Measurements from ENCODE around the gene CREBZF.

Gene CREBZF

GRCh38 chr11:85643191-85643614, 21.7 kb downstream of the CREBZF start:
- no peak for ATAC-seq
- TF ChIP-seq POU6F1 (CRISPR knock-in tag; IDR thresholded peaks at IDR 0.05; ENCODE audit: borderline replicate concordance, low read depth) (no peak), PATZ1 (CRISPR knock-in tag; IDR thresholded peaks at IDR 0.05; ENCODE audit: borderline replicate concordance) (no peak)

GRCh38 chr11:85634747-85635146, 30.2 kb downstream of the CREBZF start:
- no peak for TF ChIP-seq POU6F1 (CRISPR knock-in tag; IDR thresholded peaks at IDR 0.05; ENCODE audit: borderline replicate concordance, low read depth)
- TF ChIP-seq CREB5 (CRISPR knock-in tag; IDR thresholded peaks at IDR 0.05; ENCODE audit: low read depth), result no peak
- no peak for TF ChIP-seq TOX (CRISPR knock-in tag; IDR thresholded peaks at IDR 0.05; ENCODE audit: borderline replicate concordance)
- TF ChIP-seq ZFP3 (CRISPR knock-in tag; IDR thresholded peaks at IDR 0.05), result no peak
- no peak for TF ChIP-seq GLIS3 (CRISPR knock-in tag; IDR thresholded peaks at IDR 0.05)
- no peak for TF ChIP-seq SNAI2 (CRISPR knock-in tag; IDR thresholded peaks at IDR 0.05)
- no peak for TF ChIP-seq ZNF565 (CRISPR knock-in tag; conservative IDR thresholded peaks at IDR 0.05; ENCODE audit: low read depth)
- TF ChIP-seq ZNF8 (CRISPR knock-in tag; IDR thresholded peaks at IDR 0.05), result no peak
- no peak for TF ChIP-seq ISL1 (CRISPR knock-in tag; IDR thresholded peaks at IDR 0.05)
- TF ChIP-seq TCF4 (CRISPR knock-in tag; IDR thresholded peaks at IDR 0.05; ENCODE audit: borderline replicate concordance), result no peak
- no peak for TF ChIP-seq ARNTL (CRISPR knock-in tag; IDR thresholded peaks at IDR 0.05; ENCODE audit: borderline replicate concordance, low read depth)
- TF ChIP-seq ZFP30 (CRISPR knock-in tag; IDR thresholded peaks at IDR 0.05), result no peak
- TF ChIP-seq CSDC2 (CRISPR knock-in tag; IDR thresholded peaks at IDR 0.05), result no peak
- TF ChIP-seq ZC3H10 (CRISPR knock-in tag; IDR thresholded peaks at IDR 0.05), result no peak
- no peak for ATAC-seq

- ATAC-seq, result peak; percentile 34
These were observed 36.1 kb downstream of the CREBZF start for GRCh38 chr11:85628771-85629341.

More at GRCh38 chr11:85628771-85629341, 36.1 kb downstream of the CREBZF start:
- TF ChIP-seq ZNF70 (CRISPR knock-in tag; IDR thresholded peaks at IDR 0.05) (no peak), PATZ1 (CRISPR knock-in tag; IDR thresholded peaks at IDR 0.05; ENCODE audit: borderline replicate concordance) (no peak), CSRNP3 (CRISPR knock-in tag; IDR thresholded peaks at IDR 0.05) (no peak)

Data from SK-N-SH treated with all-trans-retinoic acid at 6 μM for 48 hours (cell line).